HepG2 (cell line): Measurements from ENCODE around the gene NTPCR. TPM values are rescaled to one million over a fixed set of nuclear protein-coding genes. Genes with fewer than 3 reads are reported as not detected.

ENCODE experiments used
- ATAC-seq: fragments of 200-7000 bp; cut with Tn5 transposase; 3 replicates; pipeline ENCODE4 v1.9.1; 2020; ENCODE audit warnings: mild to moderate bottlenecking, moderate library complexity
- BruUV-seq: library from RNA; stranded (reverse); fragments of 400-500 nt; replicated peaks from 2 replicates; lab custom pipeline; 2021; lab: Mats Ljungman, UMichigan
- CTCF ChIA-PET: fragments of 300-600 bp; formaldehyde crosslinking; extraction: SDS; loops from one replicate; lab custom pipeline; 2021; ENCODE audit warnings: low total read pairs, inconsistent platforms, low intra/inter-chr PET ratio; lab: Yijun Ruan, JAX
- POLR2A ChIA-PET: fragments of 350-600 bp; sonication (Branson Sonifier 250); formaldehyde crosslinking; loops from one replicate; lab custom pipeline; 2020; ENCODE audit warnings: antibody characterized with exemption, inconsistent platforms; lab: Yijun Ruan, JAX
- DNase-seq: peaks from one replicate; pipeline ENCODE4 v3.0.0-alpha.2; 2015; ENCODE audit warnings: low spot score
- FAIRE-seq: peaks from 3 replicates; lab custom pipeline; 2011; peaks lifted over from hg19 to GRCh38; lab: Jason Lieb, UNC
- H2AFZ ChIP-seq: one replicate; pipeline ENCODE4 v1.6.1; 2011; ENCODE audit warnings: low read length, inconsistent platforms
- H3K27ac ChIP-seq: fragments of 300-600 bp; 3 replicates; pipeline ENCODE4 v1.8.0; 2011; ENCODE audit warnings: mixed run types, mild to moderate bottlenecking, mixed read lengths, low read length, inconsistent platforms; ENCODE audit not compliant: insufficient read depth; ENCODE audit errors: extremely low read length
- H3K27me3 ChIP-seq, 2 experiments: fragments of 200-600 bp in 1 of 2; 2 replicates in 1 of 2; 3 replicates in 1 of 2; pipeline versions ENCODE4 v1.6.0 to v1.8.0; 2011; ENCODE audit warnings: low read length in 2 of 2, mild to moderate bottlenecking in 2 of 2, moderate library complexity in 2 of 2, inconsistent platforms in 1 of 2; ENCODE audit not compliant: insufficient read depth in 2 of 2, control insufficient read depth in 1 of 2
- H3K36me3 ChIP-seq, 2 experiments: fragments of 200-600 bp in 1 of 2; replicated peaks in 1 of 2; 2 replicates in 1 of 2; 3 replicates in 1 of 2; pipeline versions ENCODE4 v1.5.1 to v1.8.0; 2011; ENCODE audit warnings: low read length in 2 of 2, inconsistent platforms in 1 of 2; ENCODE audit not compliant: insufficient read depth in 2 of 2, control insufficient read depth in 1 of 2
- H3K4me1 ChIP-seq: 2 replicates; pipeline ENCODE4 v1.5.1; 2012; ENCODE audit warnings: low read length, inconsistent platforms; ENCODE audit not compliant: insufficient read depth
- H3K4me2 ChIP-seq: 2 replicates; pipeline ENCODE4 v1.6.0; 2011; ENCODE audit warnings: low read depth, low read length, inconsistent platforms
- H3K4me3 ChIP-seq, 3 experiments: fragments of 200-600 bp in 1 of 3; sonication (generic), shearing (Covaris generic) in 1 of 3; replicated peaks in 1 of 3; 2 replicates each; pipeline ENCODE4 v1.5.1; 2011 to 2016; ENCODE audit warnings: low read length in 3 of 3, inconsistent platforms in 2 of 3, low read depth in 2 of 3, mild to moderate bottlenecking in 2 of 3, control low read depth in 1 of 3, mixed read lengths in 1 of 3; ENCODE audit not compliant: insufficient read depth in 1 of 3
- H3K79me2 ChIP-seq: one replicate; pipeline ENCODE4 v1.6.1; 2011; ENCODE audit warnings: low read length, inconsistent platforms; ENCODE audit not compliant: insufficient read depth
- H3K9ac ChIP-seq: 2 replicates; pipeline ENCODE4 v1.6.0; 2011; ENCODE audit warnings: mild to moderate bottlenecking, low read depth, low read length, inconsistent platforms; ENCODE audit not compliant: insufficient read depth
- H3K9me3 ChIP-seq: 2 replicates; pipeline ENCODE4 v1.5.1; 2012; ENCODE audit warnings: mild to moderate bottlenecking, low read length
- H4K20me1 ChIP-seq: 2 replicates; pipeline ENCODE4 v1.6.0; 2011; ENCODE audit warnings: inconsistent platforms, mild to moderate bottlenecking, low read length, moderate library complexity; ENCODE audit not compliant: insufficient read depth
- CEBPZ ChIP-seq: IDR thresholded peaks from 2 replicates; pipeline ENCODE4 v1.6.1; 2012; ENCODE audit warnings: low read length, improper control_type of control experiment
- DNMT3B ChIP-seq: conservative IDR thresholded peaks from 2 replicates; pipeline ENCODE4 v1.6.1; 2016; ENCODE audit warnings: missing biosample characterization, control low read depth
- E2F5 ChIP-seq: sonication (generic); formaldehyde crosslinking; conservative IDR thresholded peaks from 2 replicates; pipeline ENCODE4 v1.4.0; 2020; ENCODE audit warnings: missing genetic modification reagents
- KMT2A ChIP-seq: sonication (generic); formaldehyde crosslinking; IDR thresholded peaks from 2 replicates; pipeline ENCODE4 v1.4.0; 2020; ENCODE audit warnings: missing genetic modification reagents
- LCORL ChIP-seq, 2 experiments: fragments of 450-650 bp in 1 of 2; sonication (generic) in 1 of 2; formaldehyde crosslinking in 1 of 2; IDR thresholded peaks; 2 replicates each; pipeline versions ENCODE4 v1.5.0 to v1.6.1; 2017 to 2020; ENCODE audit warnings: antibody characterized with exemption in 1 of 2, missing genetic modification reagents in 1 of 2
- MTERF4 ChIP-seq: sonication (generic); formaldehyde crosslinking; IDR thresholded peaks from 2 replicates; pipeline ENCODE4 v1.8.0; 2023; ENCODE audit warnings: mild to moderate bottlenecking, missing genetic modification reagents
- NR3C1 ChIP-seq: sonication (generic); formaldehyde crosslinking; IDR thresholded peaks from 2 replicates; pipeline ENCODE4 v1.4.0; 2020; ENCODE audit warnings: missing genetic modification reagents
- PCBP2 ChIP-seq: fragments of 200-400 bp; formaldehyde crosslinking; optimal IDR thresholded peaks from 2 replicates; pipeline ENCODE3; 2018; ENCODE audit warnings: low read length, low read depth; ENCODE audit not compliant: poor library complexity, severe bottlenecking
- REPIN1 ChIP-seq: sonication (generic); formaldehyde crosslinking; IDR thresholded peaks from 2 replicates; pipeline ENCODE4 v1.8.0; 2022; ENCODE audit warnings: missing genetic modification reagents, low read depth, mild to moderate bottlenecking, borderline replicate concordance
- SALL2 ChIP-seq: sonication (generic); formaldehyde crosslinking; IDR thresholded peaks from 2 replicates; pipeline ENCODE4 v1.8.1; 2023; ENCODE audit warnings: mild to moderate bottlenecking, missing genetic modification reagents, inconsistent platforms
- SP140L ChIP-seq: sonication (generic); formaldehyde crosslinking; IDR thresholded peaks from 2 replicates; pipeline ENCODE4 v1.4.0; 2020; ENCODE audit warnings: missing genetic modification reagents, borderline replicate concordance
- ZFP90 ChIP-seq: sonication (generic); formaldehyde crosslinking; IDR thresholded peaks from 2 replicates; pipeline ENCODE4 v1.8.0; 2022; ENCODE audit warnings: missing genetic modification reagents, mild to moderate bottlenecking, inconsistent platforms, borderline replicate concordance
- ZNF512 ChIP-seq: sonication (generic); formaldehyde crosslinking; IDR thresholded peaks from 2 replicates; pipeline ENCODE4 v1.4.0; 2020; ENCODE audit warnings: mild to moderate bottlenecking, missing genetic modification reagents
- ZUFSP ChIP-seq: sonication (generic); formaldehyde crosslinking; IDR thresholded peaks from 2 replicates; pipeline ENCODE4 v1.9.0; 2021; ENCODE audit warnings: missing genetic modification reagents, mild to moderate bottlenecking, borderline replicate concordance
- WGBS: methylation state at CpG from one replicate; pipeline ENCODE4 v1.1.6; 2017; ENCODE audit warnings: low lambda C conversion rate; 5-methylcytosine and 5-hydroxymethylcytosine counted together
- in situ Hi-C: cut with HindIII; loops from 2 replicates; pipeline ENCODE4 v1.10.0; 2017; ENCODE audit warnings: low pct_unique_long_range_greater_than_20kb; ENCODE audit not compliant: extremely low pct_ligation_motif_present
- intact Hi-C: fragments of 100-400 bp; cut with micrococcal nuclease; formaldehyde crosslinking; loops from one replicate; pipeline ENCODE4 v1.10.0; 2022; ENCODE audit not compliant: unreplicated experiment
- polyA plus RNA-seq, 8 experiments: library from polyadenylated mRNA; depleted of rRNA in 3 of 8; stranded (reverse) in 7 of 8; unstranded in 1 of 8; fragments of >200 nt; fragmentation: Illumina TruSeq in 4 of 8; extraction: Trizol in 4 of 8; gene quantifications; 2 replicates each; pipeline versions ENCODE4 v1.2.1 to v1.2.3, GENCODE V29; 2011 to 2016; ENCODE audit warnings: low read depth in 4 of 8, missing spikeins in 1 of 8, mixed read lengths in 1 of 8; ENCODE audit not compliant: insufficient read depth in 1 of 8
- total RNA-seq, 5 experiments: library from RNA; depleted of rRNA; stranded (reverse); fragments of >200 nt; fragmentation: Illumina TruSeq; extraction: Trizol; gene quantifications; 2 replicates each; pipeline ENCODE4 v1.2.3, GENCODE V29; 2016; ENCODE audit warnings: low read depth in 1 of 5

Gene NTPCR
- total and polyA plus RNA-seq, 2 of the 13 experiments (the other 11 are each of a cell fraction or from before 2014, with no cell fraction given): 11.7 to 47.0 TPM

GRCh38 chr1:232983817-232984567, 33.6 kb downstream of the NTPCR start:
- TF ChIP-seq PCBP2 (no peak), CEBPZ (no peak), SALL2 (no peak), ZFP90 (CRISPR knock-in tag) (no peak), MTERF4 (no peak), ZNF512 (no peak), REPIN1 (CRISPR knock-in tag) (no peak), LCORL (IDR thresholded peaks at IDR 0.05) (no peak), LCORL (CRISPR knock-in tag; IDR thresholded peaks at IDR 0.05) (no peak), KMT2A (CRISPR knock-in tag) (no peak), E2F5 (CRISPR knock-in tag) (no peak), ZUFSP (CRISPR knock-in tag) (no peak), NR3C1 (CRISPR knock-in tag) (no peak), DNMT3B (CRISPR knock-in tag) (no peak), SP140L (CRISPR knock-in tag) (no peak)
- no peaks in the 10 kb centered on the region for H3K27me3 ChIP-seq
- no peaks in the 10 kb centered on the region for H3K79me2 ChIP-seq
- ChIA-PET POLR2A (no interaction called here), CTCF (no interaction called here)
- H4K20me1 ChIP-seq: no peaks in the 10 kb centered on the region
- ATAC-seq (no peak), FAIRE-seq (no peak), DNase-seq (no peak)
- H3K9me3 ChIP-seq: no peaks in the 10 kb centered on the region
- in situ Hi-C loops (no loop called here), intact Hi-C loops (no loop called here)
- no TSS peak for BruUV-seq
- WGBS: 95% methylated on average over 24 of the region's 25 CpGs
- no peak overlapping the region for H3K4me3 ChIP-seq
- no peak overlapping the region for H2AFZ ChIP-seq
- H3K27ac ChIP-seq: no peak overlapping the region
- H3K9ac ChIP-seq: no peak overlapping the region
- H3K4me2 ChIP-seq: no peak overlapping the region
- H3K36me3 ChIP-seq: no peaks in the 10 kb centered on the region
- H3K4me1 ChIP-seq: no peaks in the 10 kb centered on the region
